Amygdala (tissue), 56 donors: ENCODE measurements around the gene ZNF625.

Source experiments
- DNase-seq, 56 donors: peaks; one replicate each; lab custom pipeline; 2025; lab: John Stamatoyannopoulos, UW

Gene ZNF625

DNA sequence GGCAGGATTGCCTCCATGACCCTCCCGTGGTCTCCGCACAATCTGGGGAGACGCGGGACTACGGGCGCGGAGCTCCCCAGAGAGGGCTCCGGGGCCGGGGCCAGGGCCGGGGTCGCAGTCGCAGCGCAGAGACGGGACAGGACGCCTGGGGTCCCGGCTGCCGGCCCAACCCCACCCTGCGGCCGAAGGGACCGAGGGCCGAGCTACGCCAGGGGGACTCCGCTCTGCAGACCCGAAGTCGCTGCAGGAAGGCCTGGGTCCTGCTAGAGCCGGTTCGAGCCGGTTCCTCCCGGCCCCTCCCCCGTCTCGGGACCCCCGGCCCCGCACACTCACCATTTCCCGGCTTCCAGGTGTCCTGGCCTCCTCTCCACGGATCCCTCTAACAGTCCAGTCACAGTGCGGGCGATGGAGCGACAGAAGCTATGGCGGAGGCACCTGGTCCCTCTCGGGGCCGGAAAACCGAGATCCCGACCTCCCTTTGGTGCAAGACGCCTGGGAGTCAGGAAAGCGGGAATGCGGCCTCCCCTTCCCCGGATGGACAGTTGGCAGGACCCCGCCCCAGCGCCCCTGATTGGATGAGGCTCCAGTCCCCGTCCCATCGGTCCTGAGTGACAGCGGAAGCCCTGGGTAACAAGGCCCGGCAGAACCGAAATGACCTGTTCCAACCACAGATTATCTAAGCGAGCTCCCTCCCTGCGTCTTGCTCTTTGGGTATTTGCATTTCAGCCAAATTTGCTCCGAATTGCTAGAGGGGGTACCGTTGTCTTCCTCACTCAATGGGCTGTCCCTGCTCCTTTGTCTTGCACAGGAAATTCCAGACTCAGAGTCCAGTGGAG lies at the start of gene ZNF625:
ZNF625 (minus strand) TSS at position 512 of the 836 bp plus-strand sequence; CDS start at position 336, 176 bp downstream.
- peak; percentile 28 to 92 (median 83) for DNase-seq

DNA sequence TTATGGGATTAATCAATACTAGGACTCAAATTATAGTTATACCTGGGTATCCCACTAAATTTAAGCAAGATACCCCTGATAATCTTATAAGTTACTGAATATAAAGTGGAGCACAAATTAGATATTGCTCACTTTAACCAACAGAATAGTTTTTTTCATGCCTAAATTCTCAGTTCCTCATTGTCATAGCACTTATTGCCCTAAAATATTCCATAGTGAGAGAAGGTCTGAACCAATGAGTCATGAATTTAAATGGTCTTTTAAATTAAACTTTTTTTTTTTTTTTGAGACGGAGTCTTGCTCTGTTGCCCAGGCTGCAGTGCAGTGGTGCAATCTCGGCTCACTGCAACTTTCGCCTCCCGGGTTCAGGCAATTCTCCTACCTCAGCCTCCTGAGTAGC lies 48.8 kb upstream of the ZNF625 start:
- no peak for DNase-seq

DNA sequence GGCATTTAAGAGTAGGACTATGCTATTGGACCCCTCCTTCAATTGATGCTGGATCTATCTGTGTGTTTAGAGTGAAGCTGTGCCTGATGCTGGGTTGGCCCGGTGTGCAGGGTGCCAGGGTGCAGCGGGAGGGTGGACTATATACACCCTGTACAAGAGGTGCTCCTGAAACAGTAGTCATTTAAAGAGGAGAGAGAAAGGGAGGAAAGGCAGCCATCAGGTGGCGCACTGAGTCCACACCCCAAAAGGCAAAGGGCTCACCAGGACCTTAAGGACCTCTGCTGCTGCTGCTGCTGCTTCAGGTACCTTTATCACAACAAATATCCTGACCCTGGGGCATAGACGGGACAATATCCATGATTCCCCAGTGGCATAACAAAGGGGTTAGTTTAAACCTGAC lies 45.7 kb upstream of the ZNF625 start:
- DNase-seq = no peak

DNA sequence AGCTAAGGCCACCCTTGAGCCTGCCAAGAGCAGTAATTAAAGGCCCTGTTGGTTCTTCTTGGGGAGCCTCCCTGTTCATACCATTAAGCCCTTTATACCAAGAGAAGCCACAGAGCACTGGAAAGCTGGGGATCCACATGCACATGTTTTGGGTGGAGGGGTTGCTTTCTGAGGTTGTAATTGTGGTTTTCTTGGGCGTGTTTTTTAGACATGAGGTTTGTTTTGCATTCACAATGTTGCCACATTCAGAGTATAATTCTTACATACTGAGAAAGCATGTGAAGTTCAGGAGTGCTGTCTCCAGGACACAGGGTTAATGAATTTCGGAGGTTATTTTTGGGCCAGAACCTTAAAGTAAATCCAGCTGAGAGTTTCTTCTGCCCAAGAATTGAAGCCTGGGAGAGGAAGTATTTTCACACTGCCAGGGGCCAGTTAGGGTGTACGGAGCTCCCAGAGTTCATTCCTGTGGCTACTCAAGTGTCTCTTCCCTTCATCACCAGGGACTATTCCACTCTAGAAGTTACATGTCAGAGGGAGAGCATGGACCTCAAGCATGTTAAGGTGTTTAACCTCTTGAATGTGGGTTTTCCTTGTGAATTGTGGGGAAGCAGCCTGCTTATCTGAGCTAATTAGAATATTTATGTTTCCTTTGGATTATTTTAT lies 43.4 kb upstream of the ZNF625 start:
- no peak for DNase-seq

DNA sequence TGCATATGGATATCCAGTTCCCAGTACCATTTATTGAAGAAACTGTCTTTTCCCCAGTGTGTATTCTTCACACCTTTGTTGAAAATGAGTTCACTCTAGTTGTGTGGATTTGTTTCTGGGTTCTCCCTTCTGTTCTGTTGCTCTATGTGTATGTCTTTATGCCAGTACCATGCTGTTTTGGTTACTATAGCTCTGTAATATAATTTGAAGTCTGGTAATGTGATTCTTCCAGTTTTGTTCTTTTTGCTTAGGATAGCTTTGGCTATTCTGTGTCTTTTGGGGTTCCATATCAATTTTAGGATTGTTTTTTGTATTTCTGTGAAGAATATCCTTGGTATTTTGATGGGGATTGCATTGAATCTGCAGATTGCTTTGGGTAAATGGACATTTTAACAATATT lies 41.6 kb upstream of the ZNF625 start:
- no peak for DNase-seq

DNA sequence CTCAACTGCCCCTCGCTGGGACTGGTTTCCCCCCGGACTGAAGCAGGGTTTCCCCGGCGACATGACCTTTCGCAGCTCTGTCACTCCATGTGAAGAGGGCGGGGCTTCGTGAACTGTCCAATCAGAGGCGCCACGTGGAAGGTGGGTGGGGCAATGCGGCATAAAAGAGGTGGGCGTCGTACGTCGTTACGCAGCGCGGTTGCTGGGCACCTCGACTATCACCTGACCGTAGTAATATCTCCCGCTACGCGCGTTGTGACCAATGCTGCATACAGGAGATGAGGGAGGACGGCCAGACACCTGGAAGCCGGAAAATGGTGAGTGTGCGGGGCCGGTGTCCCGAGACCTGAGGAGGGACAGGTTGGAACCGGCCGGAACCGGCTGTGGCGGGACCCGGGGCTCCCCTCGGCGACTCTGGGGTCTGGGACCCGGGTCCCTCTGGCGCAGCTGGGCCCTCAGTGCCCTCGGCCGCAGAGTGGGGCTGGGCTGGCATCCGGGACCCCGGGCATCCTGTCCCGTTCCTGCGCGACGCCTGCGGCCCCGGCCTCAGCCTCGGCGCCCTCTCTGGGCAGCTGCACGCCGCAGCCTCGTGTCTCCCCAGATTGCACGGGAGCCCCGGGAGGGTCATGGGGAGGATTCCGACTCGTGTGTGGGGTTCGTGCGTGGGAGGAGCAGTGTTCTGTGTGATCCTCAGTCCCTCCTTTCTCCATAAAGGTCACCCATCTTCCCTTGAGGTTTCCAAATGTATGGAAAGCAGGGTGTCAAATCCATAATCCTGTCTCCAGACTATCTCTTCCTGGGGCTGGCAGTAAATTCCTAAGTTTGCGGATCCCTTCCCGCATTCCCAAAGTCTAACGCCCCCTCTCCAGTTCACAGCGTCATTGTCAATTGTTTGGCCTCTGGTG lies 38.5 kb upstream of the ZNF625 start:
- peak; percentile 19 to 92 (median 81) for DNase-seq

DNA sequence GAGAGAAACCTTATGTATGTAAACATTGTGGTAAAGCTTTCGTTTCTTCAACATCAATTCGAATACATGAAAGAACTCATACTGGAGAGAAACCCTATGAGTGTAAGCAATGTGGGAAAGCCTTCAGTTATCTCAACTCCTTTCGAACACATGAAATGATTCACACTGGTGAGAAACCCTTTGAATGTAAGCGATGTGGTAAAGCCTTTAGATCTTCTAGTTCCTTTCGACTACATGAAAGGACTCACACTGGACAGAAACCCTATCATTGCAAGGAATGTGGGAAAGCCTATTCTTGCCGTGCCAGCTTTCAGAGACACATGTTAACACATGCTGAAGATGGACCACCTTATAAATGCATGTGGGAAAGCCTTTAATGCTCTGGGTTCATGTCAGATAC lies 31.1 kb upstream of the ZNF625 start:
- no peak for DNase-seq

DNA sequence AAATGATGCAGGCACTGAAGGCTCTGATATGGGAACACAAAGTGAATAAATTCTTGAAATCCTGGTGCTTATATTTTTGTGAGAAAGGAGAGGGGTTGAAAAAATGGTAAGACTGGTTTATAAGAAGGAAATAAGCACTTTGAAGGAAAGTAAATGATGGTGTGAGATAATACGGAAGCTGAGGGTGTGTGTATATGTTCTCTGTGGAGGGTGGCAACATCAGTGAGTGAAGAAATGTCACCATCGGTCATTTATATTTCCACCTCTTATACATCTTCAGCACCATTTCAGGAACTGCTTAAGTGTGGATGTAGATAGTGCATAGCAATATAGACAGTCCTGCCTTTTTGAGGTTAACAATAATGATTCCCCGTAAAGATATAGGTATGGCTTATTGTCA lies 23.8 kb upstream of the ZNF625 start:
- DNase-seq = no peak

DNA sequence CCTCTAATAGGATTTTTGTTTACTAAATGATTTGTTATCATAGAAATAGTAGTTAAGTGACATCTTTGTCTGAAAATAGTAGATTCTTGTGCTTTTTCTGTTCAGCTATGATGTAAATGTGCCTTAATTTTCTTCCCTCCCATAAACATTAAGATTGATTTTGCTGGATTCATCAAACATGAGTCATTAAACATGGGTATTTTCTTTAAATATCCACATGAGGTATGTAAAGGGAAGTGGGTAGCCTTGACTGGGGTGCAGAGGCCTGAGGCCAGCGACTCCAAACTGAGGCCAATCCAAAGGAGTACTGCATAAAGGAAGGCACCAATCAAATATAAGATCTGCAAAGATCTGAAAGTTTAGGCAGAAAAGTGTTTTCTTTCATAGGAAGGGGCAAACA lies 10.1 kb upstream of the ZNF625 start:
- DNase-seq = no peak

DNA sequence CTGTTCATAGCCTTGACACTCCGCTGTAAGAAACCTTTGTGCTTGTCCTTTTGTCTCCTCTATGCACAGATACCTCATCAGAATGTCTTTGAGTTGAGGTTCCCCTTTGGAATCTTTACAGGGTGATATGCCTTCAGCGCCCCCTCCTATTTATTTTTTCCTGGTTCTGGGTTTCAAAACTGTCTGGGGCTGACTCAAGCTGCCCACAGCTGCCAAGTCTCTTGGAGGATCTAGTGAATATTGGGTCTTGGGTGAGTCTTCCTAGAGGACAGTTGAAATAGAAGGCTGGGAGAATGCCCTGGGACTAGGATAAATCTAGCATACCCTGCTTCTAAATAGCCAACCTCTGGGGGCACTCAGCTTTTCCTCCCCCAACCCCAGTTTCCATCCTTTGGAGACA lies 7.3 kb upstream of the ZNF625 start:
- DNase-seq = no peak

DNA sequence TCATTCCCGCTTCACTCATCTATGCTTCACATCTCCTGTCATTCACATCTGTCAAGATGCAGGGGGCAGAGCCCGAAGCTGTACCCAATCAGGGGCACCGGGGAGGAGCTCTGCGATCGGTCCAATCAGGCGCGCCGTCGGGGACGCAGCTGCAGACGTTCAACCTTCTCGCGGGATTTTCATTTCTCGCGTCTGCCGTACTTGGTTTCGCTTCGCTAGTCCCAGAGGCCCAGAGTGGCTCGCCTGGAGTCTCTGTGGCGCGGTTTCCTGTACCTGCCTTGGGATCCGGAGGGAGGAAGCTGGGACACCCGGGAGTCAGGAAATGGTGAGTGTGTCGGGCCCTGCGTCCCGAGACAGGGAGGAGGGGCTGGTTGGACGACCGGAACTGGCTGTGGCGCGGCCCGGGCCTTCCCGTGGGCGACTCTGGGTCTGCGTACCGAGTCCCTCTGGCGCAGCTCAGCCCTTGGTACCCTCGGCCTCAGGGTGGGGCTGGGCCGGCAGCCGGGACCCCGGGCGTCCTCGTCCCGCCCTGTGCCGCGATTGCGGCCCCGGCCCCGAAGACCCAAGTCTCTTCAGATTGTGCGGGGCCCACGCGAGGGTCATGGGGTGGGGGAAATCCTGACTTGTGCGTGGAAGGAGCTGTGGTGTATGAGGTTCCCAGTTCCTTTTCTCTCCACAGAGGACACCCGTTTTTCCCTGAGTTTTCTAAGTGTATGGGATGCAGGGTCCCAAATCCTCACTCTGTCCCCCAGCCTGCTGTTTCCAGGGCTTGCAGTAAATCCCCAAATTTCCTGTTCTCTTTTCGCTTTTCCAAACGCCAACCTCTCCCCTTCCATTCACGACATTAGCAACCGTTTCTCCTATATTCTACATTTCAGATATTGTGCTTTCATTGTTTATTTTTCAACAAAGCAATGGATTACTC lies 6.6 kb upstream of the ZNF625 start, which contains the start of gene ZNF136:
ZNF136 (plus strand) TSS at position 215 of the 925 bp plus-strand sequence; CDS start at position 323, 108 bp downstream.
- DNase-seq = peak; percentile 32 to 94 (median 84)

DNA sequence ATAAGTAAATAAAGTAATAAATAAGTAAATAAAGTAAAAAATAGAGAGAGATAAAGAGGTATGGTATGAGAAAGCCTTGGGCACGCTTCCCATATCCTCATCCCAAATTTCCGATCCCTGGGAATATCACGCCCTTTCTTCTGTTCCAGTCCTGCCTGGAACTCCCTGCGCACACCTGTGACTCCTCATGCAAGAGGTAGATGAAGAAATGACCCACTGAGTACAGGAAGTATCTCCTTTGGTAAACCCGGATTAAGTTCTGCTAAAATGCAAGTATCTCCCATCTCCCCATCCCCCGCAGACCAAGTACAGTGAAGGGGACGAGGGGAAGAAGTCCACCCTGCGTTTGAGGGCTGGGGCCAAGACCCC lies 6.0 kb upstream of the ZNF625 start:
- DNase-seq = no peak

DNA sequence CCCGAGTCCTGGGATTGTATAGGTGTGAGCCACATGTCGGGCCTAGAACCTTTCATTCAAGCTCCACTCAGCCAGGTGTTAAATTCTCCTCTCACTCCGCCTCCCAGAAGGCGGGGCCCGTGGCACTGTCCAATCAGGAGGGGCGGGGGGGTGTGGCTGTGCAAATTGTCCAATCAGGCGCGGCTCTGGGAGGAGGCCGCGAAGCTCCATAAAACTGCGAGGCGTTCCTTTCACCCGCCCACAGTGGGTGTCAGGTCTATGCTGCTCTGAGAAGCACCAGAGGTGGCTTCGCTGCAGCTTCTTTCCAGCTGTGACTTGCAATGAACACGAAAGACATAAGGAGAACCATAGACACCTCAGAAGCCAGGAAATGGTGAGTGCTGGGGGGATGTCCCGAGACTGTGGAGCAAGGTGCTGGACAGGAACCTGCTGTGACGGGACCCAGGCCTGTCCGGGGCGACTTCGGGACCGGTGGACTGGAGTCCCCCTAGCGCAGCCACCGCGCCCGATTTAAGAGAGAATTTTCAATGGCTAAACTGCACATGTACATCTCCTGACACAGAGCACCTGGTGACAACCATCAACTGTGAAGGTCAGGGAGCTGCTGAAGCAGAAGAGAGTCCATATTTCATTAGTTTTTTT lies 3.4 kb upstream of the ZNF625 start:
- DNase-seq = no peak

DNA sequence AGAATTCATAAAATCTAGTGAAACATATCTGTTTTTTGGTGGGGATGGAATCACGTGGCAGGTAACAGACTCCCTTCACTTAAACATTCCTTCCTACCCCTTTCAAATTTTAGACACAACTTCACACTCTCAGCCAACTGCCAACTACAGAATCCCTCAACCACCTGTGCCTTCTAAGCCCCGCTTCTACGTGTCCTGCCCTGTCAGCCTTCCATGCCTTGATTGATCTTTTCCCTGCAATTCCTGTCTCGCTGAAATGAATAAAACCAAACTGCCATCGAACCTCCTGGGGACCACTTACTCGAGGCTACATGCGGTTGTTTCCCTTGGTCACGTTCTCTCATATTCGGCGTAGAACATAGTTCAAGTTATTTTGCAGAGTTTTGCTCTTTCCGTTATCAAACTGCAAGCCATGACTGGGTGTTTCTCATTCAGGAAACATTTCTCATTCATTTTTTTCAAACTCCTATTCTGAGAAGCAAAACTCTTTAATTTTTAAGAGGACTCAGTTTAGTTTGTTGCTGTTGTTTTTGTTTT lies 1.1 kb downstream of the ZNF625 start:
- DNase-seq = no peak

DNA sequence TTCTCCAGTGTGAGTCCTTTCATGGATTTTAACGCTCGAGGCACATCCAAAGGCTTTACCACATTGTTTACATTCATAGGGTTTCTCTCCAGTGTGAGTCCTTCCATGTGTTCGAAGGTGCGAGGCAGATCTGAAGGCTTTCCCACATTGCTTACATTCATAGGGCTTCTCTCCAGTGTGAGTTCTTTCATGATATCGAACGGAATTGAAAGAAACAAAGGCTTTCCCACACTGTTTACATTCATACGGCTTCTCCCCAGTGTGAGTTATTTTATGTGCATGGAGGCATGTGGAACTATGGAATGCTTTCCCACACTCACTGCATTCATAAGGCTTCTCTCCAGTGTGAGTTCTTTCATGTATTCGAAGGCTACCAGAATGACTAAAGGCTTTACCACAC lies 11.2 kb downstream of the ZNF625 start:
- no peak for DNase-seq

DNA sequence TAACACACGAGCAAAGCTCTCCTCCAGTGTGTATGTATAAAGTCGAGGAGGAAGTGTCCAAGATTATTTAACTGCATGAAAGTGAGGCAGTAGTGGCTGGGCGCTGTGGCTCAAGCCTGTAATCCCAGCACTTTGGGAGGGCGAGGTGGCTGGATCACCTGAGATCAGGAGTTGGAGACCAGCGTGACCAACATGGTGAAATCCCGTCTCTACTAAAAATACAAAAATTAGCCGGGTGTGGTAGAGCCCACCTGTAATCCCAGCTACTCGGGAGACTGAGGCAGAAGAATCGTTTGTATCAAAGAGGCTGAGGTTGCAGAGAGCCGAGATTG lies 15.2 kb downstream of the ZNF625 start:
- no peak for DNase-seq

DNA sequence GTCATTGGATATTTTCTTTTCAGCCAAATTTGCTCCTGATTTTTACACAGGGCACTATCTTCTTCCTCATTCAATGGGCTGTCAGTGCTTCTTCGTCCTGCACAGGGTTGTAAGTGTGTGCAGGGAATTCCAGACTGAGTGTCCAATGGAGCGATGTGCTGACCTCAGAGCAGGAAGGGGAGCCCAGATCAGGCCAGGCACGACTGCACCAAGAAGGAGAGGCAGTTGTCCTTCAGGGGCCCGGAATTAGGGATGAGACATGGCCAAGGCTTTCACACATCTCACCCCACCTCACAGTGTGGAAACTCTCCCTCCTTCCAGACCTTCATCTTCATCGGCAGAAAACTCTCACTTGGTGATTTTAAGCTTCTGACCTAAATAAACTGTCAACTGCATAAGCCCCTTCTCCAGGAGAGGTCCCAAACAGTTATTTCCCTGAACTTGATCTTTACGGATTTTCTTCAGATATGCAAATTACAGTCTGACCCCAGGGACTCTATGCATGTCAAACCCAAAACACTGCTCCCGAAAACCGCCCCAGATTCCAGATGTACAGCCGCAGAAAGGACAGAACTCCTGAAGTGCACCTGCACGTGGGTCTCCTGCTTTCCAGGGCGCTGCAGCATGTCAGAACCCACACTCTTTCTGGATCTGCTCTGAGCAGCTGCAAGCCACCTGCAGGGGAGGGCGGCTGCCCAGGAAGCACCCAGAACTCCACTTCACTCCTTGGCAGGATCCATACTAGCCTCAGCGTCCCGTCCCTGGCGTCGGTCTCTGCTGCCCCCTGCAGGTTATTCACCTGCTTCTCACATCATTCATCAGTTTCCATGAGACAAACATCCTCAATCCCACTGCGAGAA lies 15.8 kb downstream of the ZNF625 start:
- DNase-seq = peak in 55 of 56 donors; percentile 15 to 92 (median 72)

DNA sequence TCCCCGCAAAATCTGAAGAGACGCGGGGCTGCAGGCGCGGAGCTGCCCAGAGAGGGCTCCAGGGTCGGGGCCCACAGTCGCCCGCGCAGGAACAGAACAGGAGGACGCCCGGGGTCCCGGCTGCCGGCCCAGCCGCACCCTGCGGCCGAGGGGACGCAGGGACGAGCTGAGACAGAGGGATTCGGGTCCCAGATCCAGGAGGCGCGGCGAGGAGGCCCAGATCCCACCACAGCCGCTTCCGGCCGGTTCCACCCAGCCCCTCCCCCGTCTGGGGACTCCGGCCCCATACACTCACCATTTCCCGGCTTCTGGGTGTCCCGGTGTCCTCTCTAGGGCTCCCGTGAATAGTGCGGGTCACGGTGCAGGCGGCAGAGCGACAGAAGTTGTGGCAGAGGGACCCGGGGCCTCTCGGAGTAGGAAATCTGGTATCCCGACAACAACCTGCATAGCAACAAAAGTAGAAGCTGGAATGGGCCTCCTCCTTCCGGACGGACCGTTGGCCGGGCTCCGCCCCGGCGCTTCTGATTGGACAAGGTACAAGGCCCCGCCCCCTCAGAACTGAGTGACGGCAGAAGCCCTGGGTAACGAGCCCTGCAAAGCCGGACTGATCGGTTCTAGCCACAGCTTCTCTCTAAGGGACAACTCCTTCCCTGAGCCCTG lies 16.5 kb downstream of the ZNF625 start, which contains the start of gene ZNF20:
ZNF20 (minus strand) TSS at position 466 of the 660 bp plus-strand sequence; CDS start at position 298, 168 bp downstream.
- DNase-seq = peak; percentile 51 to 97 (median 90)
